PC-3 (cell line): Measurements from ENCODE around the gene ADAMTSL3. TPM values are rescaled to one million over a fixed set of nuclear protein-coding genes. Genes with fewer than 3 reads are reported as not detected.

ENCODE experiments used
- ATAC-seq: fragments of 200-7000 bp; cut with Tn5 transposase; 2 replicates; pipeline ENCODE4 v1.9.1; 2020; ENCODE audit warnings: mild to moderate bottlenecking, moderate library complexity
- BruUV-seq: library from RNA; stranded (reverse); fragments of 400-500 nt; replicated peaks from 2 replicates; lab custom pipeline; 2021; lab: Mats Ljungman, UMichigan
- CTCF ChIA-PET: fragments of 300-600 bp; sonication (Branson Sonifier 250); formaldehyde crosslinking; loops from one replicate; lab custom pipeline; 2022; ENCODE audit warnings: antibody characterized with exemption; lab: Charles Lee
- POLR2A ChIA-PET: fragments of 300-600 bp; sonication (Branson Sonifier 250); formaldehyde crosslinking; loops from one replicate; lab custom pipeline; 2022; ENCODE audit warnings: antibody characterized with exemption; ENCODE audit not compliant: unreplicated experiment; lab: Charles Lee
- DNase-seq: peaks from one replicate; pipeline ENCODE4 v3.0.0-alpha.2; 2015
- H2AFZ ChIP-seq: fragments of 300-600 bp; sonication (generic); 2 replicates; pipeline ENCODE4 v1.6.0; 2016; ENCODE audit warnings: antibody characterized with exemption, low read length
- H3F3A ChIP-seq: fragments of 300-600 bp; sonication (generic); one replicate; pipeline ENCODE4 v1.6.0; 2017; ENCODE audit warnings: antibody characterized with exemption, low read length, control low read depth, mild to moderate bottlenecking; ENCODE audit not compliant: unreplicated experiment
- H3K27ac ChIP-seq: fragments of 300-600 bp; sonication (generic); 2 replicates; pipeline ENCODE4 v1.5.1; 2016; ENCODE audit warnings: mild to moderate bottlenecking, low read length
- H3K27me3 ChIP-seq: fragments of 300-600 bp; sonication (generic); 2 replicates; pipeline ENCODE4 v1.6.1; 2016; ENCODE audit warnings: low read length, mixed read lengths
- H3K36me3 ChIP-seq: fragments of 300-600 bp; sonication (generic); 2 replicates; pipeline ENCODE4 v1.6.1; 2016; ENCODE audit warnings: low read depth, mixed run types, low read length, mixed read lengths
- H3K4me1 ChIP-seq: fragments of 300-600 bp; sonication (generic); 2 replicates; pipeline ENCODE4 v1.5.1; 2016; ENCODE audit warnings: low read length; ENCODE audit not compliant: insufficient read depth
- H3K4me2 ChIP-seq: fragments of 300-600 bp; sonication (generic); 2 replicates; pipeline ENCODE4 v1.6.0; 2016; ENCODE audit warnings: low read length
- H3K4me3 ChIP-seq: fragments of 300-600 bp; sonication (generic); 2 replicates; pipeline ENCODE4 v1.5.1; 2016; ENCODE audit warnings: mild to moderate bottlenecking, low read length, mixed read lengths
- H3K79me2 ChIP-seq: fragments of 300-600 bp; sonication (generic); 2 replicates; pipeline ENCODE4 v1.6.1; 2017; ENCODE audit warnings: low read length, mixed read lengths
- H3K9ac ChIP-seq: fragments of 300-600 bp; sonication (generic); 2 replicates; pipeline ENCODE4 v1.6.0; 2016; ENCODE audit warnings: mild to moderate bottlenecking, low read length
- H3K9me2 ChIP-seq: fragments of 300-600 bp; sonication (generic); replicated peaks from 2 replicates; pipeline ENCODE4 v1.6.1; 2016; ENCODE audit warnings: mixed run types, low read length, mixed read lengths
- H3K9me3 ChIP-seq: fragments of 300-600 bp; sonication (generic); 2 replicates; pipeline ENCODE4 v1.6.1; 2016; ENCODE audit warnings: low read length, mixed read lengths
- H4K20me1 ChIP-seq: fragments of 300-600 bp; sonication (generic); 2 replicates; pipeline ENCODE4 v1.6.1; 2016; ENCODE audit warnings: low read length, mixed read lengths
- EZH2 ChIP-seq: fragments of 300-600 bp; sonication (generic); IDR thresholded peaks from one replicate; pipeline ENCODE4 v1.6.1; 2017; ENCODE audit warnings: antibody characterized with exemption, mild to moderate bottlenecking, low read length; ENCODE audit not compliant: unreplicated experiment
- EZH2phosphoT487 ChIP-seq: fragments of 300-600 bp; sonication (generic); IDR thresholded peaks from 2 replicates; pipeline ENCODE4 v1.6.1; 2018; ENCODE audit warnings: mild to moderate bottlenecking, antibody characterized with exemption, low read length, borderline replicate concordance
- intact Hi-C: fragments of 100-400 bp; cut with micrococcal nuclease; formaldehyde crosslinking; loops from 2 replicates; pipeline ENCODE4 v1.9.0; 2023
- total RNA-seq: library from RNA; depleted of rRNA; stranded (reverse); fragments of >200 nt; gene quantifications from 2 replicates; pipeline ENCODE4 v1.2.3, GENCODE V29; 2014
- TF ChIP-seq, protein P1 (sequence below): fragments of 300-600 bp; sonication (generic); conservative IDR thresholded peaks from 2 replicates; pipeline ENCODE4 v1.5.1; 2017; ENCODE audit warnings: antibody characterized with exemption, low read depth, mild to moderate bottlenecking, low read length

Gene ADAMTSL3
- total RNA-seq, 1 experiment from 2014 or later, result 7.9 TPM

DNA sequence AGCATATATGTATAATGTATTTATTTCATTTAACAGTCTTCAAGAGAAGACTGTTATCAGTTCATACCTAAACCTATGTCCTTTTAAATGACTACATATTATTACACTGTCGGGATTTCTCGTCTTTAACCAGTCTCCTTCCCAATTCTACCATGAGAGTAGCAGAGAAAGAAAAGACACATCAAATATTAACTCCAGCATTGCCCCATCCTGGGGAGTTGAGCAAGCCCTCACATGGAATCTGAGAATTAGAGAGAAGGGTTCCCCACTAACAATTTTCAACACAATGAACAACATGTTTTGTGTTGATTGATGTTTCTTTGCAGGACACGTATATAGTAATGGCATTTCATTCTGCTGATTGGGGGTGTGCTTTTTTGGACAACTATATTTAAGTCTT, 257.4 kb downstream of the ADAMTSL3 start:
- H3K79me2 ChIP-seq, result no peaks in the 10 kb centered on the region
- H3K9me2 ChIP-seq, result no peaks in the 10 kb centered on the region
- no peaks in the 10 kb centered on the region for H3K4me1 ChIP-seq
- no peaks in the 10 kb centered on the region for H3K36me3 ChIP-seq
- no peak overlapping the region for H3K27ac ChIP-seq
- H2AFZ ChIP-seq, result no peak overlapping the region
- no peak overlapping the region for H3K9ac ChIP-seq
- ChIA-PET CTCF (no interaction called here), POLR2A (no interaction called here)
- TF ChIP-seq EZH2phosphoT487 (no peak), EZH2 (no peak)
- TF ChIP-seq, protein P1, sequence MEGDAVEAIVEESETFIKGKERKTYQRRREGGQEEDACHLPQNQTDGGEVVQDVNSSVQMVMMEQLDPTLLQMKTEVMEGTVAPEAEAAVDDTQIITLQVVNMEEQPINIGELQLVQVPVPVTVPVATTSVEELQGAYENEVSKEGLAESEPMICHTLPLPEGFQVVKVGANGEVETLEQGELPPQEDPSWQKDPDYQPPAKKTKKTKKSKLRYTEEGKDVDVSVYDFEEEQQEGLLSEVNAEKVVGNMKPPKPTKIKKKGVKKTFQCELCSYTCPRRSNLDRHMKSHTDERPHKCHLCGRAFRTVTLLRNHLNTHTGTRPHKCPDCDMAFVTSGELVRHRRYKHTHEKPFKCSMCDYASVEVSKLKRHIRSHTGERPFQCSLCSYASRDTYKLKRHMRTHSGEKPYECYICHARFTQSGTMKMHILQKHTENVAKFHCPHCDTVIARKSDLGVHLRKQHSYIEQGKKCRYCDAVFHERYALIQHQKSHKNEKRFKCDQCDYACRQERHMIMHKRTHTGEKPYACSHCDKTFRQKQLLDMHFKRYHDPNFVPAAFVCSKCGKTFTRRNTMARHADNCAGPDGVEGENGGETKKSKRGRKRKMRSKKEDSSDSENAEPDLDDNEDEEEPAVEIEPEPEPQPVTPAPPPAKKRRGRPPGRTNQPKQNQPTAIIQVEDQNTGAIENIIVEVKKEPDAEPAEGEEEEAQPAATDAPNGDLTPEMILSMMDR, result no peak
- H3K4me2 ChIP-seq, result no peak overlapping the region
- BruUV-seq, result no TSS peak
- intact Hi-C loops, result no loop called here
- no peaks in the 10 kb centered on the region for H3K9me3 ChIP-seq
- no peak overlapping the region for H3K4me3 ChIP-seq
- no peak for DNase-seq
- no peaks in the 10 kb centered on the region for H3K27me3 ChIP-seq
- no peaks in the 10 kb centered on the region for H3F3A ChIP-seq
- ATAC-seq, result no peak
- H4K20me1 ChIP-seq, result no peaks in the 10 kb centered on the region

DNA sequence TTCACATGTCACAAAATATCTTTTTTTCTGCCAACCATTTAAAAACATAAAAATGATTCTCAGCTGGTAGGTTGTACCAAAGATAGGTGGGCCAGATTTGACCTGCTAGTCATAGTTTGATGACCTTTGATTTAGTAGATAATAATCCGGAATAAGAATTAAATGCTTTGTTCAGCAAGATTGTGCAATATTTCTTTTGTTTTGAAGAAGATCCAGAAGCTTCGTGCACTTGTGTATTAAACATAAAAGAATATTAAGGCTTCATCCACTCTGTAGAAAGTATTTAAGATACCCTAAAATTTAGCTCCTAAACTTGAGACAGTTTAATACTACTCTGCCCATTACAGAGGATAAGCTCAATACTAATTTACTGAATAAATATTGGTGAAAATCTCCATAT, 258.4 kb downstream of the ADAMTSL3 start:
- BruUV-seq, result no TSS peak
- ChIA-PET POLR2A (no interaction called here), CTCF (no interaction called here)
- Histone ChIP-seq H3K9me3 (no peaks in the 10 kb centered on the region), H4K20me1 (no peaks in the 10 kb centered on the region), H3F3A (no peaks in the 10 kb centered on the region), H3K27ac (no peak overlapping the region), H3K79me2 (no peaks in the 10 kb centered on the region), H3K4me3 (no peak overlapping the region), H3K27me3 (no peaks in the 10 kb centered on the region), H3K9me2 (no peaks in the 10 kb centered on the region), H3K4me2 (no peak overlapping the region), H3K4me1 (no peaks in the 10 kb centered on the region), H2AFZ (no peak overlapping the region), H3K36me3 (no peaks in the 10 kb centered on the region), H3K9ac (no peak overlapping the region)
- ATAC-seq, result no peak
- intact Hi-C loops, result no loop called here
- TF ChIP-seq, protein P1, result no peak
- TF ChIP-seq EZH2phosphoT487, result no peak
- TF ChIP-seq EZH2, result no peak
- no peak for DNase-seq

DNA sequence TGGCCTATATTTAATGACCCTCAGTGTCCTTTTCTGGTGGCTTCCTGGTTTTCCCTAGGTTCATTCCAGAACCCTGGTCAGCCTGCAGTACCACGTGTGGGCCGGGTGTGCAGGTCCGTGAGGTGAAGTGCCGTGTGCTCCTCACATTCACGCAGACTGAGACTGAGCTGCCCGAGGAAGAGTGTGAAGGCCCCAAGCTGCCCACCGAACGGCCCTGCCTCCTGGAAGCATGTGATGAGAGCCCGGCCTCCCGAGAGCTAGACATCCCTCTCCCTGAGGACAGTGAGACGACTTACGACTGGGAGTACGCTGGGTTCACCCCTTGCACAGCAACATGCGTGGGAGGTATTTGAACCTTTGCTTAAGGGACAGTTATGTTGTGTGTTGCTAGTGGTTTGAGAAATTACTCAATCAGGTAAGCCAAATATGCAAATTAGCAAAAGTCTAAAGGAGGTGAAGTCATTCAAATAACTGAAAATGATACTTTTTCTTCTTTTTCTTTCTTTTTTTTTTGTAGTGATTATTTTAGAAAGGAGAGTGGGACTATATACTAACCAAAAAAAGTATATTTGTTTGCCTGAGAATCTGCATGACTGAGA, 259.2 kb downstream of the ADAMTSL3 start:
- no peaks in the 10 kb centered on the region for H4K20me1 ChIP-seq
- no peak overlapping the region for H3K4me3 ChIP-seq
- ChIA-PET POLR2A (no interaction called here), CTCF (no interaction called here)
- no peak overlapping the region for H3K4me2 ChIP-seq
- no peaks in the 10 kb centered on the region for H3K4me1 ChIP-seq
- no peak overlapping the region for H2AFZ ChIP-seq
- no peak for DNase-seq
- H3K79me2 ChIP-seq, result no peaks in the 10 kb centered on the region
- H3K27me3 ChIP-seq, result no peaks in the 10 kb centered on the region
- H3K9ac ChIP-seq, result no peak overlapping the region
- H3K27ac ChIP-seq, result no peak overlapping the region
- no peaks in the 10 kb centered on the region for H3F3A ChIP-seq
- no peaks in the 10 kb centered on the region for H3K9me3 ChIP-seq
- no TSS peak for BruUV-seq
- no peaks in the 10 kb centered on the region for H3K36me3 ChIP-seq
- no peak for ATAC-seq
- intact Hi-C loops, result no loop called here
- no peaks in the 10 kb centered on the region for H3K9me2 ChIP-seq
- TF ChIP-seq EZH2phosphoT487 (no peak), EZH2 (no peak)
- TF ChIP-seq, protein P1, result no peak
